GM13977 (cell line): ENCODE data around the gene PSEN2.
"Not testable (repeated sequence)": the region's sequence is repeated elsewhere in the genome, so short reads cannot be mapped to it uniquely, and the experiment has no call there.

Experiments used
- DNase-seq: peaks from one replicate; pipeline ENCODE4 v3.0.0; 2012; ENCODE audit warnings: low spot score
- CTCF ChIP-seq: IDR thresholded peaks from 2 replicates; pipeline ENCODE4 v1.5.1; 2012; ENCODE audit warnings: mild to moderate bottlenecking, control low read depth; ENCODE audit not compliant: insufficient read depth; ENCODE audit errors: extremely low read depth, missing control alignments
- in situ Hi-C: fragments of 300-500 bp; cut with MboI; formaldehyde crosslinking; loops from one replicate; pipeline ENCODE4 v1.12.0; 2022; ENCODE audit warnings: low sequenced_read_pairs, low pct_unique_long_range_greater_than_20kb, mixed read lengths, inconsistent platforms; ENCODE audit not compliant: unreplicated experiment

The PSEN2 gene

GRCh38 chr1:226838456-226838855 lies 32.0 kb upstream of the PSEN2 start:
- no peak for DNase-seq
- in situ Hi-C loops, result no loop called here
- no peak for TF ChIP-seq CTCF

- in situ Hi-C loops, result no loop called here
- DNase-seq, result no peak
- no peak for TF ChIP-seq CTCF
Observed at GRCh38 chr1:226845624-226846023, 24.8 kb upstream of the PSEN2 start.

DNA sequence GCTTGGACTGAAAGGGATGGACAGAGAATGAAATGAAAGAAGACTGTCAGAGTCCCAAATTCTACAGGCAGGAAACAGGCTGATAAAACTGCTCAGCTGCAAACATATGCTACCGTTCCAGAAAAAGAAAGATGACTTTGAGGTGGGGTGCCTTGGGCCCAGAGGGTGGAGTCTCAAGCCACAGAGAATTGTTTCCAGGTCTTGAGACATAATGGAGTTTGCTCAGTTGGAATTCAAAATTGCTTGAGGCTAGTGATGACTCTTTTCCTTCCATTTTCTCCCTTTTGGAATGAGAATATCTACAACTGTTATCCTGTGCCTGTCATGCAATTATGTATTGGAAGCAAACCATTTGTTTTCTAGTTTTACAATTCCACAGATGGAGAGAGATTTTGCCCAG lies 23.6 kb upstream of the PSEN2 start:
- no peak for DNase-seq
- in situ Hi-C loops, result no loop called here
- no peak for TF ChIP-seq CTCF

- DNase-seq, in situ Hi-C loops: not testable (repeated sequence)
Observed at GRCh38 chr1:226854548-226854947, 15.9 kb upstream of the PSEN2 start.

DNA sequence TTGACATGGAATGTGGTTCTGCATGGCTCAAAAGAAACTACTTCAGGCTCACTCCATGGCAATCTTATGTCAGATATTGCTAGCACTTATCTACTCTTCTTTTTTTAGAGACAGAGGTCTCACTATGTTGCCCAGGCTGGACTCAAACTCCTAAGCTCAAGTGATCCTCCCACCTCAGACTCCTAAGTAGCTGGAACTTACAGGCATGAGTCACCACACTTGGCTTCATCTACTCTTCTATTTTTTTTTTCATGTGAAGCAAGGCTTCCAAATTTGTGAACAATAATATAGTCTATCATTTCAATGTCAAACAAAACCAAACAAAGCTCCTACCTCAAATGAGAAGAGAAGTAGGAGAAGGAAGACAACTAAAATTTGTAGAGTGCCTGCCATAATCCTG lies 7.5 kb upstream of the PSEN2 start:
- DNase-seq, result no peak
- no peak for TF ChIP-seq CTCF
- in situ Hi-C loops, result no loop called here

GRCh38 chr1:226863446-226863845 lies 7.0 kb upstream of the PSEN2 start:
- in situ Hi-C loops, result no loop called here
- TF ChIP-seq CTCF, result no peak
- DNase-seq, result no peak

DNA sequence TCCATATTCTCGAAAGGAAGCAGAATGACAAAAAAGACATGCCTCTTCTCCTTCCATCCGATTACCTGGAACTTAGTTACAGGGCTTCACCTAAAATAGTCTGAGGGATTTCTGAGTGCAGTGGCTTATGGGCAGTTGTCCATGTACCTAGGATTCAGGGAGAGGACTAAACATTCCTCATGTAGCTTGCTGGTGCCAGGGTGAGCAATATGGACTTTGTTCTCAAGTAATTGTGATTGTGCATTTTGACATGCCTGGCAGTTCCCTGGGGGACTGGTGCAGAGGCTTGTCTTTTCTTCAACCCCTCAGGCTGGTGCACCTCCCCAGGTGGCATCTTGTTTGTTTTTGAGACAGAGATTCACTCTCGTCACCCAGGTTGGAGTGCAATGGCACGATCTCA lies 6.1 kb upstream of the PSEN2 start:
- DNase-seq, result no peak
- no peak for TF ChIP-seq CTCF
- in situ Hi-C loops, result no loop called here
